ENCODE data around the gene CYTH3.
A peak's percentile ranks its signal among the peaks of the same experiment; 100 is the strongest.
"Not testable (repeated sequence)": the region's sequence is repeated elsewhere in the genome, so short reads cannot be mapped to it uniquely, and the experiment has no call there.

Gene CYTH3

DNA sequence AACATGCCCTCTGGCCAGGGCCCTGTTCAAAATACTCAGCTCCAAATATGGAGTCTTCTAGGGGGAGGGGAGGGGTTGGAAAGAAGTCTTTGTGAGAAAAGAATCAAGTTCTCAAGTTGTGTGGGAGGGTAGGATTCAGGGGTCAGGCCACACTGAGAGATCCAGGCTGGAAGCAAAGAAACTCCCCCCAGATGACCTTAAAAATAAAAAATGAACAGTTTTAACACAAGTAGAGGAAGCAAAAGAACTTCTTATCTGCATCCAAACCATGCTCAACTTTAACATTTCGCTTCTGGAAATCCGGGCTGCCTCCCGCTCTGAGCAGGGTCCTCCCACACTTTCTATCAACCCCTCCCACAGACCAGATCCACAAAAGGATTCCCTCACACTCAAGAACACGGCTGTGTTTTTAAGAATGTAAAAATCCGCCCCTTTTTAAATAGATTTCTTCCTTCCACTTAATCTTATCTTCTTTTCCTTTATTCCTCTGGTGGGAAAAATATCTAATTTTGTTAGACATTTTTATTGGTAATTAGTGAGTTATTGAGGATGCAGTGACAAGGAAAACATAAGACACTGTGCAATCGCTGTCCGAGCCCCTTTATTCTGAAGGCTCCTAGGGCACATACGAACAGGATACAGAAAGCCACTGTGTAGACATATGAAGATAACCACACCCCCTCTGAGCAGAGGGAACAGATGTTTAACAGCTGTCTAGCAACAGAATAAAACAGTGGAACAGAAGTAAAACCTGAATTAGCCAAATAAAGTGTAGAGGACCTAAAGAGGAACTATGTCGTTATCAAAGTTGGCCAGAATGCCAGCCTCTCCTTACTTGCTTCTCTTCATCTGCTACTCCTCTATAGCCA is 43.8 kb downstream of the CYTH3 start:
- DNase-seq: peak; percentile 94

DNA sequence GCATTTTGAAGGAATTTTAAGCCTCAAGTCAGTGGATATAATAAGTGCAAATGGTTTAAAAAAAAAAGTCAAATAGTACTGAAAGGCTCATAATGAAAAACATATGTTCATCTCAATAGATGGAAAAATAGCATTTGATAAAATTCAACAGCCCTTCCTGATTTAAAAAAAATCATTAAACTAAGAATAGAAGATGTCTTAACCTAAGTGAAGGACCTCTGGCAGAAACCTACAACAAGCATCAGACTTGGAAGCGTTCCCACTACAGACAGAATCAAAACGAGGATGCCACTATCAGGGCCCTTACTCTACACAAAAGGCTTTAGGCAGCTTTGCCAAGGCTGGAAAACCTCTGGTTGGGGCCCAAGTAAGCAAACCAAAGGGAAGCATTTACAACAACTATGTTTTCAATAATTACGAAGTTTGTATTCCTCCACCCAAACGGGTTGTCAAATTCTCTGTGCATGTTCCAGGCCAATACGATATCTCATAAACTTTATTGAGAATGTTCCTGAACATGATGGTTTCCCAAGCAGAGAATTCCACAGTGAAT is 45.1 kb downstream of the CYTH3 start:
- DNase-seq: no peak

DNA sequence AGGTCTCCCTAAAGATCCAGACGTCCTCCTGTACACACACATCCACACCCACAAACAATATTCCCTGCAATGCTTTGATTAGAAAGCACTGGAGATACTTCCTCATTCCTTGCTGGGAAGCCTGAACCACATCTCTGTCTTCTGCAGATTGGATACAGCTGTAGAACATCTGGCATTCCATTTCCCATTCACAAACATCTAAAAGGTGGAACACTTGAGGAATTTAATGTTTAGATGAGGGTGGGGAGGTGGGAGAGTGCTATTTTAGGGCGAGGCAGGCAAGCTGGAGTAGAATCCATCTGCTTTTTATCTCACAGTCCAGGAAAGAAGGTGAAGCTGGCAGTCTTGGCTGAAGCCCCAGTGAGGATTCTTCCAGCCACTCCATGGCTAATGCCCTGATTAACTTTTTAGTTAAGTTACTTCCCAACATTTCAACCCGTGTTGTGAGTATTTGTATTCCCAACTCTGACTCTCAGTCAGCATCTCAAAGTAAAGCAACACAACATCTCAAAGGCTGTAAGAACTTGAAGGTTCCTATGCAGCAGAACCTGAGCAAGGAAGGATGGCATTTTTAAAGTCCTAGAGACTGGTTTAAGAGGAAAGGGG is 46.1 kb downstream of the CYTH3 start:
- no peak for DNase-seq

DNA sequence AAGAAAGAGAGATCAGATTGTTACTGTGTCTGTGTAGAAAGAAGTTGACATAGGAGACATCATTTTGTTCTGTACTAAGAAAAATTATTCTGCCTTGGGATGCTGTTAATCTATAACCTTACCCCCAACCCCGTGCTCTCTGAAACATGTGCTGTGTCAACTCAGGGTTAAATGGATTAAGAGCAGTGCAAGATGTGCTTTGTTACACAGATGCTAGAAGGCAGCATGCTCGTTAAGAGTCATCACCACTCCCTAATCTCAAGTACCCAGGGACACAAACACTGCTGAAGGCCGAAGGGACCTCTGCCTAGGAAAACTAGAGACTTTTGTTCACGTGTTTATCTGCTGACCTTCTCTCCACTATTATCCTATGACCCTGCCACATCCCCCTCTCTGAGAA is 49.0 kb downstream of the CYTH3 start:
- not testable (repeated sequence) for DNase-seq

DNA sequence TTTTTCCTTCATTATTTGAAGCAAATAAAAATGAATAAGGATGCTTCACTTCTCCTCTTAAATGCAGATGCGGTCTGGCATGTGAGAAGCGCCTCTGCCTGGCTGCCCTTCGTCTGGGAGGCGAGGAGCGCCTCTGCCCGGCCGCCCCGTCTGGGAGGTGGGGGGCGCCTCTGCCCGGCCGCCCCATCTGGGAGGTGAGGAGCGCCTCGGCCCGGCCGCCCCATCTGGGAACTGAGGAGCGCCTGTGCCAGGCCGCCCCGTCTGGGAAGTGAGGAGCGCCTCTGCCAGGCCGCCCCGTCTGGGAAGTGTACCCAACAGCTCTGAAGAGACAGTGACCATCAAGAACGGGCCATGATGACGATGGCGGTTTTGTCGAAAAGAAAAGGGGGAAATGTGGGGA is 49.4 kb downstream of the CYTH3 start:
- DNase-seq: not testable (repeated sequence)

DNA sequence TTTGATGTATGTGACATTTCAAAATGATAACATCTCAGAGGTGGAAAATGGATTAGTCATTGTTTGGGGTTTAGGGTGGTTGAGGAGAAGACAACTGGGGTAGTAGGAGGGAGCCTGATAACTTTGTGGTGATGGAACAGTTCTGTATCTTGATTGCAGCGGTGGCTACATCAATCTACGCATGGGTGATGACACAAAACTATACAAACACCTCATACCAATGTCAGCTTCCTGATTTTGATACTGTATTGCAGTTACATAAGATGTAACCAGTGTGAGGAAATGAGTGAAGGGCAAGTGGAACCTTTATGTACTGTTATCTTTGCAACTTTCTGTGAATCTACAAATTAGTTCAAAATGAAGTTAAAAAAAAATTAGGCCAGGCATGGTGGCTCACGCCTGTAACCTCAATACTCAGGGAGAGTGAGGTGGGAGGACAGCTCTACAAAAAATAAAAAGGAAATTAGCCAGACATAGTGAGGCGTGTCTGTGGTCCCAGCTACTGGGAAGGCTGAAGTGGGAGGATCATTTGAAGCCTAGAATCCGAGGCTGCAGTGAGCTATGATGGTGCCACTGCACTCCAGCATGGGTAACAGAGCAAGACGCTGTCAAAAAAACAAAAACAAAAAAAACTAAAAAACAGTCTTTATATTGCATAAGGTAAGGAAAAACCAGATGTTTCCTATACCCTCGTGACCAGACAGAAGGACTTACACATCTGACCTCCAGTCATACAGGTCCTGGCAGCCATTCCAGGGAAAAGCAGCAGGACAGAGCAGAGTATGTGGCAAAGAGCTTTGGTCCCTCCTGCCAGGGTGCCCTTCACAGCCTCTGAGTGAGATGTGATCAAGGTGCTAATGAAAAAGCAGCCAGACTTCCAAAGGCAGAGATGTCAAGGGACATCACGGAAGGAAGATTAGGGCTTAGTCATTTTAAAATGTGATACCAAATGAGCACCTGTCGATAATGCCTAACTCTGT is 50.8 kb downstream of the CYTH3 start:
- peak; percentile 85 for DNase-seq

DNA sequence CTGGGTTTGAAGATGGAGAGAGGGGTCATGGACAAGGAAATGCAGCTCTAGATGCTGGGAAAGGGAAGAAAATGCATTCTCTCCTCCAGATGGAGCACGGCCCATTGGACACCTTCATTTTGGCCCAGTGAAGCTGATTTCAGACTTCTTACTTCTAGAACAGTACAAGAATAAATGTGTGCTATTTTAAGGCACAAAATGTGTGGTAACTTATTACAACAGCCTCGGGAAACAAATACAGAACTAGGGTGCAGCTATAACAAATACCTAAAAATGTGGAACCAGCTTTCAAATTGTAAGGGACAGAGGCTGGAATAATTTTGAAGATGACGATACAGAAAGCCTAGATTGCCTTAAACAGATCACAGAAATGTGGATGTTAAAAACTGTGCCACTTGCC is 54.1 kb downstream of the CYTH3 start:
- DNase-seq: no peak

DNA sequence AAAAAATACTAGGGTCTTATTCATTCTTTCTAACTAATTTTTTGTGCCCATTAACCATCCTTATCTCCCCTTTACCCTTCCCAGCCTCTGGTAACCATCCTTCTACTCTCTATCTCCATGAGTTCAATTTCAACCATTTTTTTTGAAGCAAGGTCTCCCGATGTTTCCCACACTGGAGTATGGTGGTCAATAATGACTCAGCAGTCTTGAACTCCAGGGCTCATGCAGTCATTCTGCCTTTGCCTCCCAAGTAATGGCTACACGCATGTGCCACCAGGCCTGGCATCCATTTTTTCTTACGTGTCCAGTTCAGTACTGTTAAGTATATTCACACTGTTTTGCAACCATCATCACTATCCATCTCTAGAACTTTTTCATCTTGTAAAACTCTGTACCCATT is 60.4 kb downstream of the CYTH3 start:
- no peak for DNase-seq

DNA sequence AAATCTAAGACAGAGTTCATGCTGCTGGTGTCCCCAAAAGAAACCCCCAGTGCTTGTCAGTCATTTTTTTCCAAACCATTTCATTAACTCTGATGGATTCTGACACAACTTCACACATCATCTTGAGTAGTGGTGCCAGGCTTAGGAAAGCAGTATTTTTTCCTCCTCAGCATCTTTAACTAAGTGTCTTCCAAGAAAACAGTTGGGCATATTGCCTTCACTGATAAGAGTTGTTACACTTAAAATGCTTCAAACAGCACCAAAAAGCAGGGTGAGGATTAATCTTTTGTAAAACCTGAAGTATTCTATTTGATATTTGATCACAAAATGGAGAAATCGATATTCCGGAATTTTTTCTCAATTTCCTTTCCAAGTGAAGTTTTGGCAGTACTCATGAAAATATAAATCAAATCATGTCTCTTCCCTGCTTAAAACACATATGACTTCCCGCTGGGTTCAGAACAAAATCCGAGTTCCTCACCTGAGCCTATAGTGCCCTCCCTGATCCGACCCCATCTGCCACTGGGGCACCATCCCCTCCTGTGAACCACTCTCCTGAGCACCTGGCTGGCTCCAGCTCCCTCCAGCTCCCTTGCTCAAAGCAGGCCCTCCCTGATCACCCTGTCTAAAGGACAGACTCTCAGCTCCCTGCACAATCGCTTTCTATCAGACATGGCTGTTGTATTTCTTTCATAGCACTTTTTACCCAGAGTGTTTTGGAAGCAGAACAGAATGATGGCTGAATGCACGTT is 61.6 kb downstream of the CYTH3 start:
- DNase-seq: no peak

DNA sequence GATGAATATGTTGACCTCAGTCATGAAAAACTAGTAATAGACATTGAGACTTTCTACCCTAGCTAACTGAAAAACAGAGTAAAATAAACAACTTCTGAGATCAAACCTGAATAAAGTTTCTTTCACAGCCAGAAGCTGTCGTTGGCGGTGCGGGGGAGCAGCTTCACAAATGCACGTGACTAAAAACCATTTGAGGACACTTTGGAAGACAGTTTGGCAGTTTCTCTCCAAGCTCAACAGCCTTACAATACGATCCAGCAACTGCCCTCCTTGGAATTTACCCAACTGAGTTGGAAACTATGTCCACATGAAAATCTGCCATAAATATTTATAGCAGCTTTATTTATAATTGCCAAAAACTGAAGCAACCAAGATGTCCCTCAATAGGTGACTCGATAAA is 63.1 kb downstream of the CYTH3 start:
- no peak for DNase-seq

DNA sequence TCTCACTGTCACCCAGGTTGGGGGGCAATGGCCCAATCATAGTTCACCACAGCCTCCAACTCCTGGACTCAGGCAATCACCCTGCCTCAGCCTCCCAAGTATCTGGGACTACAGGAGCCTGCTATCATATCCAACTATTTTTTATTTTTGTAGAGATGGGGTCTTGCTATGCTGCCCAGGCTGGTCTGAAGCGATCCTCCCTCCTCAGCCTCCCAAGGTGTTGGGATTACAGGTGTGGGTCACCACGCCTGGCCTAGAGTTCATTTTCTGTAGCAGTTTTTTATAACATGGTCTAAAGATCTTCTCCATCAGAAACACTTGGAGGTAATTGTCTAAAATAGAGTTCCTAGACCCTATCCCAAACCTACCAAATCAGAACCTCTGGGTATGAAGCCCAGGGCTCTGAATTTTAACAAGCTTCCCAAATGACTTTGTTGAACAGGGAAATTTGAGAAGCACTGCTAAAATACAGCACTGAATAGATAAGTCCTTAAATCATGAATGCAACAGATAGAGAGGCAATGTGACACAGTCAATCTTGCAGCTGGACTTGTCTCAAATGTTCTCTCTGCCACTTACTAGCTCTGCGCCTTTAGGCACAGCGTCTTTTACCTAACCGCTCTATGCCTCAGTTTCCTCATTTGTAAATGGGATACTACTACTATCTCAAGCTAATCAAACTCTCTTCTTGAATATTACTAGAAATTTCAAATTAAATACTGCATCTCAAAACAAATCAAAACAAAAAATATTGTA is 63.7 kb downstream of the CYTH3 start:
- DNase-seq: no peak

DNA sequence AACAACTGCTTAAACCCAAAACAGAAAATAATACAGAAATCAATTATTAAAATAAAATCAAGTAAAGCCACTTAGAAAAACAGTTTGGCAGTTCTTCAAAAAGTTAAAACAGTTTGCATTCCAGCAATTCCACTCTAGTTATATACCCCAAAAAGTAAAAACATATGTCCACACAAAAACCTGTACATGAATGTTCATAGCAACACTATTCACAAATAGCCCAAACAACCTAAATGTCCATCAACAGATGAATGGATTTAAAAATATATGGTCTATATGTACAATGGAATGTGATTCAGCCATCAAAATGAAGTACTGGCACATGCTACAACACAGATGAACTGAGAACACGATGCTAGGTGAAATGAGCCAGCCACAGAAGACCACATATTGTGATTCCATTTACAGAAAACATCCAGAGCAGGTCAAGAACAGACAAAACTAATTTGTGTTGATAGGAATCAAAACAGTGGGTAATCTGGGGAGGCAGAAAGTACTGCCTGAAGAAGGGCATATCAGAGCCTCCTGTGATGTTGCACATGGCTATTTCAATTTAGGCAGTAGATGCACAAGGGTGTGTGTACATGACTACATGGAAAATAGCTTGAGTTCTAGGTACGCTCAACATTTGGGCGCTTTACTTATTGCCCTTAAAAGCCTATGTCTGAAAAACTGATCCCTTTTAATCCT is 66.3 kb downstream of the CYTH3 start:
- no peak for DNase-seq

DNA sequence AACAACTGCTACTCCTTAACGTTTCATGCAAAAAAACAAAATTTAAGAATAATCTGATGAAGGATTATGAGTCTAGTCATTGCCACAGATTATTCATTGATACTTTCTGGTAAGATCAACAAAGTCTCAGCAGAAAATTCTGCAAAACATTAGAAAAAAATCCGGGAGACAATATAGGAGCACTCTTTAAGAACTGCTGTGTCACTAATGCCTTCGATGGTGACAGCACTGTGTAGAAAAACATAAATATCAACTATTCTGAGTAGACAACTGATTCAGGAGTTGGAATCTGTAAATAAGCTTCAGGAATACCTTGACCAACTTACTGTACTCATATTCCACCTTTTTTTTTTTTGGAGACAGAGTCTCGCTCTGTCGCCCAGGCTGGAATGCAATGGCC is 69.0 kb downstream of the CYTH3 start:
- no peak for DNase-seq

DNA sequence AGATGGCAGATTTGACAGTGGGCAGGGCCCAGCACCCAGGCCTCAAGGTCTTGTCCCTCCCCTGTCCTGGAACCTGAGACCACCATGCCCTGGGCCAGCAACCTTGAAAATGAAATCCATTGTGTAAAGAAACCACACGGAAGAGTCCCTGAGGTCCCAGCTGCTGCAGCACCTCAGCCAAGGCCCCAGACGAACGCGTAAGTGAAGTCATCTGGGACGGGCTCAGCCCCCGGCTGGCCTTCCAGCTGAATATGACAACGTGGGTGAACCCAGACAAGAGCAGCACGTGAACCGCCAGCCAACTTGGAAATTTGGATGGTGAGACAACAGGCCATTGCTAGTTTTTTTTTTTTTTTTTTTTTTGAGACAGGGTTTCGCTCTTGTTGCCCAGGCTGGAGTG is 70.3 kb downstream of the CYTH3 start:
- DNase-seq: no peak

DNA sequence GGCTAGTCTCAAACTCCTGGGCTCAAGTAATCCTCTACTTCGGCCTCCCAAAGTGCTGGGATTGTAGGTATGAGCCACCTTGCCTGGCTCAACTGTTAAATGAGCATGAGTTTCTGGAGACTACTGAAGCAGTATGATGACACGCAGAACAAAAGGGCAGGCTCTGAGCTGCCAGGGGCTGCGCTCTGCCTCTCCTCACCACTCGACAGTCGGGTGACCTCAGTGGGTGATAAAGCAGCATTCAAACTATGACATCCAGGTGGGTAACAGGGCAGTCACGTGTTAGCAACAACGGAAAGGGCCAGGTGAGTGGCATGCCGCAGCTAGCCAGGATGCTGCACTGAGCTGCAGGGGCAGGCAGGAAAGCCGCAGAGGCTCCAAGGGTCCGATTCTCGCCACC is 71.5 kb downstream of the CYTH3 start:
- no peak for DNase-seq

DNA sequence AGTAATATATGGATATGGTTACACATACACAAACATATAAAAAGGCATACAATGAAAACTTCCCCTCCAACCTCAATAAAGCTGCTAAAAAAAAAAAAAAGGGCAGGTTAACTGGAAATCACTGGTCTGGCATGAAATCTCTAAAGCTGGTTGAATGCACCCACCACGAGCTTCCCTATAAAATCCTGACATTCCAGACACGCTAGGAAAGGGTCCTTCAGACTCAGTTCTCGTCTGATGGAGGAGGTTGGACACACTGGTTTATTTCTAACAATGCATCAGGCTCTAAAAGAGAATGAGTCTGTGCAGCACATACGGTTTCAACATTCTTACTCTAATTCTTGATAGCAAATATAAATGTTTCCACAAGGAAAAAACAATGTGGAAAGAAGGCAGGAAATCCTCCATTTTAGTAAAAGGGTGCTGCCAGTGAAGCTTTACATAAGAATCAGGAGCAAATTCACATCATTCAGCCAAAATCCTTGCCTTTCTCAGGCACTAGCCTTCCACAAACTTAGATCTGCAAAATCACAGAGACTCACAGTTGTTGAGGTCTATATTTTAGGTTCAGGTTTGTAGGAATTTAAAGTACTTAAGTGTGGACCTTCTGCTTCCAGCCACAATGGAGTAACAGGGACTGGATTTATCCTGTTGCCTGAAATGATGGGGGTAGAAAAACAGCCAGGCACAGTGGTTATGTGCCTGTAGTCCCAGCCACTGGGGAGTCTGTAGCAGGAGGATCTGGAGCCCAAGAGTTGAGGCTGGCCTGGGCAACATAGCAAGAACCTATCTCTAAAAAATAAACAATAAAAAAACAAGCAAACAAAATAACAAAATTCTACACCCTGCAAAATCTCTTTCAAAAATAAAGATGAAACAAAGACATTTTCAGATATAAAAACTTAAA is 73.5 kb downstream of the CYTH3 start:
- DNase-seq: no peak

DNA sequence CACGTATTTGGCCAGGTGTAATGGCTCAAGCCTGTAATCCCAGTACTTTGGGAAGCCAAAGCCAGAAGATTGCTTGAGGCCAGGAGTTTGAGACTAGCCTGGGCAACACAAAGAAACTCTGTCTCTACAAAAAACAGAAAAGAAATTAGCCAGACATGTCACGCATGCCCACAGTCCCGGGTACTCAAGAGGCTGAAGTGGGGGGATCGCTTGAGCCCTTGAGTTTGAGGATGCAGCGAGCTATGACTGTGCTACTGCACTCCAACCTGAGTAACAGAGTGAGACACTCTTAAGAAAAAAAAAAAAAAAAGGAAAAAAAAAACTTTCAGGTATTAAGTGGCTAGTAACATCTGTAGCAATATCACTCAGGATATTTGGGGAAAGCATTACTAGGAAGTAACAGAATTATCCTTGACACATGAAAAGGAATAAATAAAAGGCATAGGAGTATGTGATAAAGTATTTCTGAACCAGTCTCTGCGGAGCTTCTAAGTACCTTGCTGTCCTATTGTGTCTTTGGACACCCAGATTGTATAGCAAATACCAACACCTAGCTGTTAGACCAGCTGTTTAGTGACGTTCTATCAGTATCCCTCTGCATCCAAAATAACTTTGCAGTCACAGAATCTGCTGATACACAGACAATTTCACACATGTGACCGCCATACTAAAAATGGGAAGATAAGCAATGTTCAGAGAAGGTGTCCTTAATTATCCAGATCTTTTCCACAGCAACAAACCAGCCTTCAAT is 74.4 kb downstream of the CYTH3 start:
- no peak for DNase-seq

DNA sequence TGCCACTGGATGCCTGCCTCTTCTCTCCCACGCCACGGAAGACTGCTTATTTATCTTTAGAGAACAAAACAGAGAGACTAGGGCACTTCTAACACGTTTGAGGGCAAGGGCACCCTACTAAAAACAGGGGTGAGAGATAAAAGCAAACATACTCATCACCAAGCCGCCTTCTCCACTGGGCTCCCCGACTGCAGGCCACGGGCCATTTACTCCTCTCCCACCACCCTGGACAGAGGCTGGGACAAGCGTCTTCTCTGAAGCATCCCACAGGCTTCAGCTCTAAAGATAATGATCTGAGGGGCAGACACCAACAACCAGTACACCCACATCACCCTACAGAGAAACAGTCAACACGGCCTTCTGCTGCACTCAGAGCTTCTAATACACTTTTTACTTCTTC is 78.7 kb downstream of the CYTH3 start:
- DNase-seq: no peak

DNA sequence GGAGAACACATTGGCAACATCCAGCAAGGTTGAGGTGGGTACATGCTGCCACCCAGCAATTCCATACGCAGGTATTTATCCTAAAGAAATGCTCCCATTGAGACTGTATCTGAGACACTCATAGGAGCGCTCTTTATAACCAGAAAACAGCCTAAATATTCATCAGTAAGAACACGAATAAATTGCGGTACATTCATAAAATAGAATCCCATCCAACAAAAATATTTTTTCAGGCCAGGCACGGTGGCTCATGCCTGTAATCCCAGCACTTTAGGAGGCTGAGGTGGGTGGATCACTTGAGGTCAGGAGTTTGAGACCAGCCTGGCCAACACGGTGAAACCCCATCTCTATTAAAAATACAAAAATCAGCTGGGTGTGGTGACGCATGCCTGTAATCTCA is 81.9 kb downstream of the CYTH3 start:
- DNase-seq: not testable (repeated sequence)

All from hematopoietic multipotent progenitor cell treated with erythropoietin and hydrocortisone succinate and interleukin-3 and kit ligand, for 6 days (in vitro differentiated cells).